SK-N-SH treated with all-trans-retinoic acid at 6 μM for 48 hours (cell line): ENCODE measurements around the gene PHKA1.
A peak's percentile ranks its signal among the peaks of the same experiment; 100 is the strongest.
"Not testable (repeated sequence)": the region's sequence is repeated elsewhere in the genome, so short reads cannot be mapped to it uniquely, and the experiment has no call there.

Experiments used
- ATAC-seq: fragments of 200-7000 bp; cut with Tn5 transposase; 3 replicates; pipeline ENCODE4 v1.9.1; 2020; ENCODE audit warnings: mild to moderate bottlenecking, moderate library complexity
- ARNTL ChIP-seq: fragments of 450-650 bp; formaldehyde crosslinking; IDR thresholded peaks from 2 replicates; pipeline ENCODE4 v1.5.0; 2020; ENCODE audit warnings: low read depth, mild to moderate bottlenecking, moderate library complexity, borderline replicate concordance
- BACH2 ChIP-seq: fragments of 250-450 bp; sonication (Bioruptor Pico); IDR thresholded peaks from 2 replicates; pipeline ENCODE4 v1.9.0; 2021; ENCODE audit warnings: mild to moderate bottlenecking, borderline replicate concordance
- CREB5 ChIP-seq: fragments of 250-450 bp; sonication (Bioruptor Pico); IDR thresholded peaks from 2 replicates; pipeline ENCODE4 v1.5.1; 2020; ENCODE audit warnings: low read depth, mild to moderate bottlenecking, moderate library complexity
- CSDC2 ChIP-seq: fragments of 250-450 bp; sonication (Bioruptor Pico); IDR thresholded peaks from 2 replicates; pipeline ENCODE4 v1.5.0; 2020; ENCODE audit warnings: mild to moderate bottlenecking, moderate library complexity
- ESRRG ChIP-seq: fragments of 250-450 bp; sonication (Bioruptor Pico); IDR thresholded peaks from 2 replicates; pipeline ENCODE4 v1.6.1; 2021; ENCODE audit warnings: mild to moderate bottlenecking
- GLIS3 ChIP-seq: fragments of 250-450 bp; sonication (Bioruptor Pico); IDR thresholded peaks from 2 replicates; pipeline ENCODE4 v1.5.0; 2020; ENCODE audit warnings: mild to moderate bottlenecking, moderate library complexity
- ISL1 ChIP-seq: fragments of 250-450 bp; sonication (Bioruptor Pico); IDR thresholded peaks from 2 replicates; pipeline ENCODE4 v2.1.2; 2022; ENCODE audit warnings: mild to moderate bottlenecking, moderate library complexity
- OSR1 ChIP-seq: fragments of 250-450 bp; sonication (Bioruptor Pico); IDR thresholded peaks from 2 replicates; pipeline ENCODE4 v1.8.0; 2022; ENCODE audit warnings: moderate library complexity, mild to moderate bottlenecking, inconsistent platforms
- POU6F1 ChIP-seq: fragments of 250-450 bp; sonication (Bioruptor Pico); IDR thresholded peaks from 2 replicates; pipeline ENCODE4 v1.8.0; 2021; ENCODE audit warnings: low read depth, mild to moderate bottlenecking, moderate library complexity, borderline replicate concordance
- PPARA ChIP-seq: fragments of 250-450 bp; sonication (Bioruptor Pico); IDR thresholded peaks from 2 replicates; pipeline ENCODE4 v1.5.0; 2020; ENCODE audit warnings: mild to moderate bottlenecking, borderline replicate concordance
- RARB ChIP-seq: fragments of 250-450 bp; sonication (Bioruptor Pico); IDR thresholded peaks from 2 replicates; pipeline ENCODE4 v1.8.0; 2021; ENCODE audit warnings: mild to moderate bottlenecking, moderate library complexity
- SNAI2 ChIP-seq: fragments of 250-450 bp; sonication (Bioruptor Pico); IDR thresholded peaks from 2 replicates; pipeline ENCODE4 v1.5.0; 2020; ENCODE audit warnings: mild to moderate bottlenecking, moderate library complexity
- TCF4 ChIP-seq: fragments of 250-450 bp; sonication (Bioruptor Pico); IDR thresholded peaks from 2 replicates; pipeline ENCODE4 v1.8.0; 2021; ENCODE audit warnings: mild to moderate bottlenecking, moderate library complexity, borderline replicate concordance
- TOX ChIP-seq: fragments of 250-450 bp; sonication (Bioruptor Pico); IDR thresholded peaks from 2 replicates; pipeline ENCODE4 v1.8.0; 2021; ENCODE audit warnings: mild to moderate bottlenecking, moderate library complexity, borderline replicate concordance
- TSHZ2 ChIP-seq: fragments of 250-450 bp; sonication (Bioruptor Pico); IDR thresholded peaks from 2 replicates; pipeline ENCODE4 v1.5.0; 2020; ENCODE audit warnings: mild to moderate bottlenecking, moderate library complexity
- ZC3H10 ChIP-seq: fragments of 250-450 bp; sonication (Bioruptor Pico); IDR thresholded peaks from 2 replicates; pipeline ENCODE4 v1.5.1; 2021; ENCODE audit warnings: mild to moderate bottlenecking, moderate library complexity
- ZFP3 ChIP-seq: fragments of 250-450 bp; sonication (Bioruptor Pico); IDR thresholded peaks from 2 replicates; pipeline ENCODE4 v1.5.0; 2020; ENCODE audit warnings: mild to moderate bottlenecking, moderate library complexity
- ZFP30 ChIP-seq: fragments of 450-650 bp; formaldehyde crosslinking; IDR thresholded peaks from 2 replicates; pipeline ENCODE4 v1.5.0; 2022; ENCODE audit warnings: mild to moderate bottlenecking, moderate library complexity
- ZNF565 ChIP-seq: fragments of 450-650 bp; formaldehyde crosslinking; conservative IDR thresholded peaks from 2 replicates; pipeline ENCODE4 v1.5.0; 2020; ENCODE audit warnings: low read depth, mild to moderate bottlenecking, moderate library complexity
- ZNF70 ChIP-seq: fragments of 450-650 bp; formaldehyde crosslinking; IDR thresholded peaks from 2 replicates; pipeline ENCODE4 v1.5.0; 2020; ENCODE audit warnings: mild to moderate bottlenecking, moderate library complexity
- ZNF8 ChIP-seq: fragments of 450-650 bp; formaldehyde crosslinking; IDR thresholded peaks from 2 replicates; pipeline ENCODE4 v1.5.0; 2020; ENCODE audit warnings: mild to moderate bottlenecking, moderate library complexity
- TF ChIP-seq, protein P1 (sequence below): fragments of 250-450 bp; sonication (Bioruptor Pico); IDR thresholded peaks from 2 replicates; pipeline ENCODE4 v1.8.0; 2020; ENCODE audit warnings: mild to moderate bottlenecking, moderate library complexity, borderline replicate concordance
- TF ChIP-seq, protein P2 (sequence below): fragments of 250-450 bp; sonication (Bioruptor Pico); IDR thresholded peaks from 2 replicates; pipeline ENCODE4 v1.5.1; 2021; ENCODE audit warnings: mild to moderate bottlenecking, moderate library complexity

Gene PHKA1

DNA sequence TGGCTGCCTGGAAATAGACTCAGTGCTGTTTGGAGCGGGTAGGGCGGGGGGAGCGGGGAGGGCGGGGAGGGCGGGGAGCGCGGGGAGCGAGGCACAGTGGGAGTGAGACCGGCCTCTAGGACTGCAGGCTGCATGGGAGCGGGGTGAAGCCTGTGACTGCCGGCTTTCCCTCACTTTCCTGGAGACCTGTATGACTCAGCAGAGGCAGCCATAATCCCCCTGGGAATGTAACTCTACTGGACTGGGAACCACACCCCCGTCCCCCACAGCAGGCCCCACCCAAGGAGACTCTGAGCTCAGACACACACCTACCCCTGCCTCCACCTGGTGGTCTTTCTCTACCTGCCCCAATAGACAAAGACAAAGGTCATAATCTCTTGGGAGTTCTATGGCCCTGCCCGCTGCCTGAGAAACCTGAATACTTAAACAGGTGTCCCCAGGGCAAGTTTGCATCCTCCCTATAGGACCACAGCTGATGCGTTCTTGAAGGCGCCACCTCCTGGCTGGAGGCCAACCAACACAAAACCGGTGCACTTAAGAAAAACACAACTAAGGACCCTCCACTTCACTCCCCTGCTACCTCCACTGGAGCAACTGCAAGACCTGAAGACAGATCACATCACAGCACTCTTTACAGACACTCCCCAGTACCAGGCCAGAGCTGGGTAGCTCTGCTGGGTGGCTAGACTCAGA lies 159.5 kb downstream of the PHKA1 start:
- no peak for TF ChIP-seq ZFP3 (CRISPR knock-in tag)
- TF ChIP-seq ZC3H10 (CRISPR knock-in tag), result no peak
- no peak for TF ChIP-seq ZNF70 (CRISPR knock-in tag)
- TF ChIP-seq RARB (CRISPR knock-in tag), result no peak
- no peak for TF ChIP-seq ZNF8 (CRISPR knock-in tag)
- no peak for TF ChIP-seq TCF4 (CRISPR knock-in tag)
- TF ChIP-seq TOX (CRISPR knock-in tag), result no peak
- TF ChIP-seq GLIS3 (CRISPR knock-in tag), result no peak
- no peak for TF ChIP-seq ESRRG (CRISPR knock-in tag)
- TF ChIP-seq SNAI2 (CRISPR knock-in tag), result no peak
- TF ChIP-seq, protein P1, sequence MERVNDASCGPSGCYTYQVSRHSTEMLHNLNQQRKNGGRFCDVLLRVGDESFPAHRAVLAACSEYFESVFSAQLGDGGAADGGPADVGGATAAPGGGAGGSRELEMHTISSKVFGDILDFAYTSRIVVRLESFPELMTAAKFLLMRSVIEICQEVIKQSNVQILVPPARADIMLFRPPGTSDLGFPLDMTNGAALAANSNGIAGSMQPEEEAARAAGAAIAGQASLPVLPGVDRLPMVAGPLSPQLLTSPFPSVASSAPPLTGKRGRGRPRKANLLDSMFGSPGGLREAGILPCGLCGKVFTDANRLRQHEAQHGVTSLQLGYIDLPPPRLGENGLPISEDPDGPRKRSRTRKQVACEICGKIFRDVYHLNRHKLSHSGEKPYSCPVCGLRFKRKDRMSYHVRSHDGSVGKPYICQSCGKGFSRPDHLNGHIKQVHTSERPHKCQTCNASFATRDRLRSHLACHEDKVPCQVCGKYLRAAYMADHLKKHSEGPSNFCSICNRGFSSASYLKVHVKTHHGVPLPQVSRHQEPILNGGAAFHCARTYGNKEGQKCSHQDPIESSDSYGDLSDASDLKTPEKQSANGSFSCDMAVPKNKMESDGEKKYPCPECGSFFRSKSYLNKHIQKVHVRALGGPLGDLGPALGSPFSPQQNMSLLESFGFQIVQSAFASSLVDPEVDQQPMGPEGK, result no peak
- no peak for TF ChIP-seq TSHZ2 (CRISPR knock-in tag)
- TF ChIP-seq CREB5 (CRISPR knock-in tag), result no peak
- TF ChIP-seq BACH2, result no peak
- no peak for TF ChIP-seq ISL1
- no peak for TF ChIP-seq ZFP30 (CRISPR knock-in tag)
- no peak for TF ChIP-seq ARNTL (CRISPR knock-in tag)
- TF ChIP-seq PPARA (CRISPR knock-in tag), result no peak
- TF ChIP-seq ZNF565, result no peak
- TF ChIP-seq CSDC2 (CRISPR knock-in tag), result no peak
- no peak for ATAC-seq

GRCh38 chrX:72552443-72552842 lies 161.7 kb downstream of the PHKA1 start:
- ATAC-seq, result not testable (repeated sequence)

- ATAC-seq, result peak; percentile 45; the same call in 2 of the 3 replicates
- TF ChIP-seq SNAI2 (CRISPR knock-in tag) (no peak), ESRRG (CRISPR knock-in tag) (no peak), OSR1 (CRISPR knock-in tag) (no peak), CSDC2 (CRISPR knock-in tag) (no peak), ZNF70 (CRISPR knock-in tag) (no peak), ARNTL (CRISPR knock-in tag) (no peak), RARB (CRISPR knock-in tag) (no peak), CREB5 (CRISPR knock-in tag) (no peak), PPARA (CRISPR knock-in tag) (no peak), ZFP30 (CRISPR knock-in tag) (no peak), TOX (CRISPR knock-in tag) (no peak), TCF4 (CRISPR knock-in tag) (no peak), POU6F1 (CRISPR knock-in tag) (no peak), GLIS3 (CRISPR knock-in tag) (no peak), ZNF8 (CRISPR knock-in tag) (no peak), ZFP3 (CRISPR knock-in tag) (no peak)
- TF ChIP-seq, protein P2, sequence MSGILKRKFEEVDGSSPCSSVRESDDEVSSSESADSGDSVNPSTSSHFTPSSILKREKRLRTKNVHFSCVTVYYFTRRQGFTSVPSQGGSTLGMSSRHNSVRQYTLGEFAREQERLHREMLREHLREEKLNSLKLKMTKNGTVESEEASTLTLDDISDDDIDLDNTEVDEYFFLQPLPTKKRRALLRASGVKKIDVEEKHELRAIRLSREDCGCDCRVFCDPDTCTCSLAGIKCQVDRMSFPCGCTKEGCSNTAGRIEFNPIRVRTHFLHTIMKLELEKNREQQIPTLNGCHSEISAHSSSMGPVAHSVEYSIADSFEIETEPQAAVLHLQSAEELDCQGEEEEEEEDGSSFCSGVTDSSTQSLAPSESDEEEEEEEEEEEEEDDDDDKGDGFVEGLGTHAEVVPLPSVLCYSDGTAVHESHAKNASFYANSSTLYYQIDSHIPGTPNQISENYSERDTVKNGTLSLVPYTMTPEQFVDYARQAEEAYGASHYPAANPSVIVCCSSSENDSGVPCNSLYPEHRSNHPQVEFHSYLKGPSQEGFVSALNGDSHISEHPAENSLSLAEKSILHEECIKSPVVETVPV, result no peak
- TF ChIP-seq, protein P1, result no peak
Measured at GRCh38 chrX:72545990-72546389, 168.1 kb downstream of the PHKA1 start.
